CD14-positive monocyte (primary cell): ENCODE results near the gene RAI1. TPM values are rescaled to one million over a fixed set of nuclear protein-coding genes. Genes with fewer than 3 reads are reported as not detected.

Experiments used
- DNase-seq, 3 donors: peaks; one replicate each; pipeline ENCODE4 v3.0.0-alpha.2; 2011 to 2022
- H2AFZ ChIP-seq: 2 replicates; pipeline ENCODE4 v1.6.0; 2012; ENCODE audit warnings: mild to moderate bottlenecking, low read depth, low read length, inconsistent platforms; ENCODE audit not compliant: insufficient read depth, poor library complexity, severe bottlenecking
- H3K27ac ChIP-seq, 2 donors: 1 replicate in 1 of 2; 2 replicates in 1 of 2; pipeline ENCODE4 v1.5.1; 2012 to 2013; ENCODE audit warnings: low read length in 2 of 2, control low read depth in 1 of 2, inconsistent platforms in 1 of 2, low read depth in 1 of 2, mild to moderate bottlenecking in 1 of 2
- H3K27me3 ChIP-seq, 2 donors: one replicate each; pipeline versions ENCODE4 v1.6.0 to v1.6.1; 2011 to 2013; ENCODE audit warnings: low read length in 2 of 2; ENCODE audit not compliant: control insufficient read depth in 2 of 2, insufficient read depth in 2 of 2
- H3K36me3 ChIP-seq, 2 donors: replicated peaks in 1 of 2; 1 replicate in 1 of 2; 2 replicates in 1 of 2; pipeline versions ENCODE4 v1.5.1 to v1.6.1; 2012 to 2013; ENCODE audit warnings: low read length in 2 of 2, control low read depth in 1 of 2, inconsistent platforms in 1 of 2, mild to moderate bottlenecking in 1 of 2; ENCODE audit not compliant: insufficient read depth in 2 of 2, control insufficient read depth in 1 of 2
- H3K4me1 ChIP-seq, 2 donors: 1 replicate in 1 of 2; 2 replicates in 1 of 2; pipeline versions ENCODE4 v1.5.1 to v1.6.1; 2012 to 2013; ENCODE audit warnings: low read length in 2 of 2, control low read depth in 1 of 2, inconsistent platforms in 1 of 2, mild to moderate bottlenecking in 1 of 2, moderate library complexity in 1 of 2; ENCODE audit not compliant: insufficient read depth in 2 of 2, control insufficient read depth in 1 of 2
- H3K4me2 ChIP-seq: replicated peaks from 2 replicates; pipeline ENCODE3; 2012; ENCODE audit warnings: low read length, moderate library complexity, mild to moderate bottlenecking; ENCODE audit not compliant: poor library complexity, severe bottlenecking; ENCODE audit errors: extremely low read depth
- H3K4me3 ChIP-seq, 3 experiments: fragments of 200-600 bp in 1 of 3; sonication (generic) in 1 of 3; replicated peaks in 1 of 3; 1 replicate in 2 of 3; 2 replicates in 1 of 3; pipeline ENCODE4 v1.5.1; 2011 to 2013; ENCODE audit warnings: low read length in 3 of 3, mild to moderate bottlenecking in 3 of 3, control low read depth in 2 of 3, low read depth in 2 of 3, inconsistent platforms in 1 of 3, moderate library complexity in 1 of 3
- H3K79me2 ChIP-seq: 2 replicates; pipeline ENCODE4 v1.6.0; 2012; ENCODE audit warnings: mild to moderate bottlenecking, control low read depth, inconsistent platforms, low read length, moderate library complexity; ENCODE audit not compliant: insufficient read depth
- H3K9ac ChIP-seq: 2 replicates; pipeline ENCODE4 v1.6.0; 2017; ENCODE audit warnings: low read length, mild to moderate bottlenecking; ENCODE audit not compliant: insufficient read depth, poor library complexity, severe bottlenecking
- H3K9me3 ChIP-seq, 2 donors: replicated peaks in 1 of 2; 1 replicate in 1 of 2; 2 replicates in 1 of 2; pipeline versions ENCODE4 v1.5.1 to v1.6.1; 2012 to 2013; ENCODE audit warnings: low read length in 2 of 2, control low read depth in 1 of 2; ENCODE audit not compliant: control insufficient read depth in 1 of 2, insufficient read depth in 1 of 2
- H4K20me1 ChIP-seq: 2 replicates; pipeline ENCODE4 v1.6.0; 2012; ENCODE audit warnings: mild to moderate bottlenecking, low read length, control low read depth, moderate library complexity; ENCODE audit not compliant: insufficient read depth
- H3K27ac Mint-ChIP-seq, 7 donors: one replicate each; pipeline ENCODE4 v1.8.0; 2020; ENCODE audit warnings: mild to moderate bottlenecking in 7 of 7, mixed read lengths in 7 of 7, moderate library complexity in 6 of 7, inconsistent platforms in 2 of 7
- H3K27me3 Mint-ChIP-seq, 3 donors: one replicate each; pipeline ENCODE4 v1.8.0; 2021 to 2022; ENCODE audit warnings: low read depth in 3 of 3, mild to moderate bottlenecking in 3 of 3, mixed read lengths in 3 of 3, moderate library complexity in 3 of 3, inconsistent platforms in 1 of 3
- H3K36me3 Mint-ChIP-seq, 2 donors: one replicate each; pipeline ENCODE4 v1.8.0; 2020; ENCODE audit warnings: mixed read lengths in 2 of 2, inconsistent platforms in 1 of 2, mild to moderate bottlenecking in 1 of 2
- H3K4me1 Mint-ChIP-seq: one replicate; pipeline ENCODE4 v1.8.0; 2020; ENCODE audit warnings: mild to moderate bottlenecking, mixed read lengths
- H3K4me3 Mint-ChIP-seq, 2 donors: one replicate each; pipeline ENCODE4 v1.8.0; 2020; ENCODE audit warnings: mild to moderate bottlenecking in 2 of 2, mixed read lengths in 2 of 2, moderate library complexity in 1 of 2
- H3K9me3 Mint-ChIP-seq, 7 donors: one replicate each; pipeline ENCODE4 v1.8.0; 2020 to 2022; ENCODE audit warnings: mixed read lengths in 7 of 7, mild to moderate bottlenecking in 6 of 7, moderate library complexity in 6 of 7, inconsistent platforms in 2 of 7
- CTCF ChIP-seq: fragments of 200-600 bp; IDR thresholded peaks from one replicate; pipeline ENCODE4 v1.8.0; 2022; ENCODE audit warnings: antibody characterized with exemption, mild to moderate bottlenecking
- WGBS: methylation state at CpG from one replicate; pipeline ENCODE4 v1.1.5; 2013; ENCODE audit warnings: missing lambda C conversion rate; ENCODE audit not compliant: insufficient coverage; 5-methylcytosine and 5-hydroxymethylcytosine counted together
- intact Hi-C, 2 donors: fragments of 100-400 bp; cut with micrococcal nuclease; formaldehyde crosslinking; loops; one replicate each; pipeline versions ENCODE4 v1.15.0 to v1.15.1; 2023
- polyA plus RNA-seq, 3 donors: library from polyadenylated mRNA; depleted of rRNA in 1 of 3; unstranded in 2 of 3; stranded (reverse) in 1 of 3; fragments of 300-500 nt in 2 of 3; fragments of >200 nt in 1 of 3; fragmentation: Illumina TruSeq in 2 of 3; gene quantifications; 1 replicate in 2 of 3; 2 replicates in 1 of 3; pipeline ENCODE4 v1.2.3, GENCODE V29; 2012 to 2021

The RAI1 gene
- polyA plus RNA-seq, 3 donors: 0.89 to 4.4 (median 1.5) TPM

- Histone ChIP-seq H3K36me3 (no peaks in the 10 kb centered on the region), H3K9ac (no peak overlapping the region), H3K27ac (no peak overlapping the region), H3K4me1 (peaks cover 15 to 21% of the 10 kb centered on the region in 2 donors), H3K4me3 (no peak overlapping the region), H2AFZ (no peak overlapping the region), H4K20me1 (peaks cover 8% of the 10 kb centered on the region), H3K9me3 (no peaks in the 10 kb centered on the region), H3K4me2 (no peak overlapping the region), H3K79me2 (peaks cover 25% of the 10 kb centered on the region), H3K27me3 (no peaks in the 10 kb centered on the region)
- Mint-ChIP-seq H3K4me3 (no peak overlapping the region), H3K27ac (no peak overlapping the region), H3K27me3 (peaks cover 3 to 18% (median 8%) of the 10 kb centered on the region in 3 donors), H3K36me3 (peaks cover 2 to 5% of the 10 kb centered on the region in 2 donors), H3K9me3 (peaks cover 0 to 1% (median 0%) of the 10 kb centered on the region in 7 donors), H3K4me1 (peaks cover 26% of the 10 kb centered on the region)
- no peak for DNase-seq
- no peak for TF ChIP-seq CTCF
- 94% methylated on average over 4 of the region's 6 CpGs for WGBS
- intact Hi-C loops: loop anchor here in 1 of 2 donors (5.0 kb wide), 1 partner anchor 183 kb away; no protein-coding TSS in a partner anchor
Observed at GRCh38 chr17:17679243-17679642, 2.0 kb upstream of the RAI1 start.

GRCh38 chr17:17679748-17680147, 1.5 kb upstream of the RAI1 start:
- Histone ChIP-seq H3K4me2 (no peak overlapping the region), H4K20me1 (peaks cover 10% of the 10 kb centered on the region), H3K9me3 (no peaks in the 10 kb centered on the region), H3K79me2 (peaks cover 30% of the 10 kb centered on the region), H3K27me3 (no peaks in the 10 kb centered on the region), H3K4me1 (peaks cover 15 to 21% of the 10 kb centered on the region in 2 donors), H3K4me3 (no peak overlapping the region), H3K9ac (no peak overlapping the region), H2AFZ (no peak overlapping the region), H3K36me3 (no peaks in the 10 kb centered on the region), H3K27ac (no peak overlapping the region)
- Mint-ChIP-seq H3K27me3 (peaks cover 3 to 18% (median 7%) of the 10 kb centered on the region in 3 donors), H3K4me3 (no peak overlapping the region), H3K4me1 (peaks cover 27% of the 10 kb centered on the region), H3K36me3 (peaks cover 2 to 7% of the 10 kb centered on the region in 2 donors), H3K27ac (no peak overlapping the region), H3K9me3 (peaks cover 0 to 2% (median 0%) of the 10 kb centered on the region in 7 donors)
- no peak for TF ChIP-seq CTCF
- no peak for DNase-seq
- intact Hi-C loops: loop anchor here (2.0 to 10.0 kb wide), 5 partner anchors 73 to 358 kb away; partner anchors contain the start of genes ATPAF2 (in 1 of the 2), GID4 (in 1 of the 2) and SREBF1 (in 1 of the 2)
- 94% methylated on average over 3 of the region's 6 CpGs for WGBS
